HAP-1 (cell line): ENCODE results near the gene UXS1.
A peak's percentile ranks its signal among the peaks of the same experiment; 100 is the strongest.

Source experiments
- DNase-seq, 2 experiments: peaks; one replicate each; pipeline ENCODE4 v3.0.0-alpha.2; 2016 to 2020; ENCODE audit warnings: low spot score in 2 of 2
- H3K27me3 ChIP-seq: fragments of 250-450 bp; sonication (Bioruptor Pico); 2 replicates; pipeline ENCODE4 v1.5.1; 2020; ENCODE audit warnings: low read depth, mild to moderate bottlenecking, moderate library complexity
- H3K36me3 ChIP-seq: fragments of 250-450 bp; sonication (Bioruptor Pico); replicated peaks from 2 replicates; pipeline ENCODE4 v1.5.1; 2020; ENCODE audit warnings: mild to moderate bottlenecking
- H3K4me1 ChIP-seq: fragments of 250-450 bp; sonication (Bioruptor Pico); 2 replicates; pipeline ENCODE4 v1.5.1; 2020; ENCODE audit warnings: mild to moderate bottlenecking
- H3K4me3 ChIP-seq: fragments of 250-450 bp; sonication (Bioruptor Pico); 2 replicates; pipeline ENCODE4 v1.5.1; 2020; ENCODE audit warnings: mild to moderate bottlenecking, moderate library complexity
- H3K9me3 ChIP-seq: fragments of 250-450 bp; sonication (Bioruptor Pico); 2 replicates; pipeline ENCODE4 v1.5.1; 2020; ENCODE audit warnings: mild to moderate bottlenecking, moderate library complexity
- in situ Hi-C: fragments of 300-500 bp; cut with MboI; formaldehyde crosslinking; loops from 3 replicates; pipeline ENCODE4 v1.14.3; 2020; ENCODE audit warnings: low sequenced_read_pairs, inconsistent platforms, mixed read lengths

The UXS1 gene

GRCh38 chr2:106114166-106114565 lies 79.9 kb downstream of the UXS1 start:
- Histone ChIP-seq H3K9me3 (no peaks in the 10 kb centered on the region), H3K4me1 (no peaks in the 10 kb centered on the region), H3K36me3 (peaks cover 9% of the 10 kb centered on the region), H3K27me3 (no peaks in the 10 kb centered on the region), H3K4me3 (no peak overlapping the region)
- DNase-seq = no peak
- in situ Hi-C loops = loop anchor here (25.0 kb wide), 1 partner anchor 223 kb away; no protein-coding TSS in a partner anchor

DNA sequence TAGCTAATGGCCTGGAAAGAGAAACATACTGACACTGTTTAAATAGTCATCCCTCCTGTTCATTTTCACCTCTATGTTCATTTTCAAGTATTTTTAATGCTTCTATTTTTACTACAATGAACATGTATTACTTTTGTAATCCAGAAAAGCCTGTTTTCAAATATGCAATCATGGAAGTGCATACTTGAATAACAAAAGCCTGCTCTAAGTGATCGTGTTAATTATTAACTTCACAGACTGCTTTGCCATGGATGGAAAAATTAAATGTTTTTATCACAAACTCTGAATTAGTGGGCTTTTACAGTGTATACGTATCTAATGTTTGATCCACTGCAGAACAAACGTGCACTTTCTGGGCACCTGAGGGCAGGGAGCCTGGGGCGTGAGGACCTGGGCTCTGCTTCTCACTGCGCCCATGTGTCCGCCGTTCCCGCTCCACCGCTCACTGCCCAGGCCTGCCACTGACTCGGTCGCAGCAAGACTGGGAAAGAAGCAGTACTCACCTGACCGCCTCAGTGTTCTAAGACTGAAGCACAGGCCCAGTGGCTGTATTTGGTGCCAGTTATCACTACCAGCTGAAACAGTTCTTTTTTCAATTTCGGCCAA lies 80.6 kb downstream of the UXS1 start:
- DNase-seq = no peak
- Histone ChIP-seq H3K36me3 (peaks cover 9% of the 10 kb centered on the region), H3K4me1 (no peaks in the 10 kb centered on the region)

GRCh38 chr2:106111882-106112571 lies 82.1 kb downstream of the UXS1 start:
- in situ Hi-C loops = loop anchor here (25.0 kb wide), 1 partner anchor 225 kb away; no protein-coding TSS in a partner anchor
- DNase-seq = no peak
- Histone ChIP-seq H3K36me3 (peaks cover 9% of the 10 kb centered on the region), H3K4me3 (no peak overlapping the region), H3K9me3 (no peaks in the 10 kb centered on the region), H3K4me1 (no peaks in the 10 kb centered on the region), H3K27me3 (no peaks in the 10 kb centered on the region)

More for the DNA sequence above, 80.6 kb downstream of the UXS1 start:
- in situ Hi-C loops = loop anchor here (25.0 kb wide), 1 partner anchor 224 kb away; no protein-coding TSS in a partner anchor
- Histone ChIP-seq H3K27me3 (no peaks in the 10 kb centered on the region), H3K4me3 (no peak overlapping the region), H3K9me3 (no peaks in the 10 kb centered on the region)

DNA sequence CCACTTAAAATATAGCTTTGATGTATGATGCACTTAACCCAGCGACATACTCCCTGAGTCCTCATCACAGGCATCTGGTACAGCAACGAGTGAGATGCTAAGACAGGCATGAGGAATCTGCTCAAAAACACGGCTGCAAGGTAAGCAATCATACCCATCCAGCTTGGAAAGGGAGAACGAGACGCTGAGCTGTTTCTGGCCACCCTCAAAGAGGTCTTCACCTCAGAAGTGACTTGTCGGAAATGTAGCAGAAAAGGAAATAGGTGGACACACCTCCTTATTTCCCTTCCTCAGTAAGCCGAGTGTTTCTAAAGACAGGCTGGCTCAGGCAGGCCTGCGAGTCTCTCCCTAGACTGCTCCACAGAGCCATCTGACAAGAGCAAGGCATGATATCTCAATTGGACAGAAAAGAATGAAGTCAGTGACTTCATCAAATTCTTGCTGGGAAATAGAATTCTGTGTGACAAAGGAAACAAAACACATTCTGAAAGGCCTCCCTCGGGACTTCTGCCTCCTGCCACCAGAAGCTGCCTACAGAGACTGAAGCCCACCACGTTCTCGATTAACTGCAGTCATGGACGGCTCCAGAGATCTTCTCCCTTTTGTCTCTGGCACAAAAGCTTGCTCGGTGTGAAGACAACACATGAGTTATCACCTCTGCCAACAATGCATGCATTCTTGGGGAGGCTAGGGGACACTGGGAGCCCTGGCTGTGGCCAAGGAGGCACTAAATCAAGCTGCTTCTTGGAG lies 84.3 kb downstream of the UXS1 start:
- peaks cover 9% of the 10 kb centered on the region for H3K36me3 ChIP-seq
- H3K4me3 ChIP-seq = no peak overlapping the region
- no peak for DNase-seq
- H3K9me3 ChIP-seq = no peaks in the 10 kb centered on the region
- no peaks in the 10 kb centered on the region for H3K27me3 ChIP-seq
- in situ Hi-C loops = loop anchor here (10.0 to 25.0 kb wide), 2 partner anchors 227 to 425 kb away; no protein-coding TSS in a partner anchor
- H3K4me1 ChIP-seq = no peaks in the 10 kb centered on the region

DNA sequence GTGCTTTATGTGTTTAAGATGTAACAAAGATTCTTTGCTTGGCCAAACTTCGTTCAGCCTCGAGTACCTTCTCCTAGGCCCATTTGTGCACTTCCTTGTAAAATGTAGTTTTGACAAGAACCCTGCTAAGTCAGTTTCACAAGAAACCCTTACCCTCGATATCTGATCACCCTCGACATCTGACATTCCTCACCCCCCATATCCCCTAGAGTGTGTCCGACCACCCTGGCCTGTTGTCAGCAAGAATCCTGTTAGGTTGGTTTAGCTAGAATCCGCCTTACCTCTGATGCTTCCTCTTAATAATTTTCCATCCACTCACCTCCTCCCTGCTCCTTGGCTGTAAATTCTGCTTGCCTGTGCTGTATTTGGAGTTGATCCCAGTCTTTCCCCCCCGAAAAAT lies 85.3 kb downstream of the UXS1 start:
- H3K9me3 ChIP-seq = no peaks in the 10 kb centered on the region
- no peak overlapping the region for H3K4me3 ChIP-seq
- in situ Hi-C loops = loop anchor here (10.0 to 25.0 kb wide), 2 partner anchors 229 to 426 kb away; no protein-coding TSS in a partner anchor
- no peaks in the 10 kb centered on the region for H3K27me3 ChIP-seq
- no peak for DNase-seq
- peaks cover 9% of the 10 kb centered on the region for H3K36me3 ChIP-seq
- H3K4me1 ChIP-seq = no peaks in the 10 kb centered on the region

DNA sequence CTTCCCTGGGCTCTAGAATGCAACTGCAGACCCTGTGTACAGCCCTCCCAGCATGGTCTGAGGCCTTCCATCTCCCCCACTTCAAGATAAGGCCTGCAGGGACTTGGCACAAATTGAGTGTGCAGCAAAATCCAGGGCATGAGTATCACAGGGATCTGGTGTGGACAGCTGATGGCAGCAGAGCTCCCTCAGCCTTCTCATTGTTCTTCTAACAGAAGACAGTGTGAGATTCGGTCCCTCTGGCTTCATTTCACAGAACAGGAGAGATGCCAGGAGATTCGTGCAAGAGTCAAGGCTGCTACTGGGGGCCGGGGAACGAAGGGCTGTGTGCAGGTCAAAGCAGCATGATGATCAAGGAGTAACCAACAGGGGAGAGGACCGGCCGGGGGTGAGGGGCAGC lies 85.8 kb downstream of the UXS1 start:
- Histone ChIP-seq H3K4me1 (no peaks in the 10 kb centered on the region), H3K36me3 (peaks cover 9% of the 10 kb centered on the region), H3K4me3 (no peak overlapping the region), H3K9me3 (no peaks in the 10 kb centered on the region), H3K27me3 (no peaks in the 10 kb centered on the region)
- DNase-seq = no peak
- in situ Hi-C loops = loop anchor here (10.0 to 25.0 kb wide), 2 partner anchors 229 to 426 kb away; no protein-coding TSS in a partner anchor

- H3K36me3 ChIP-seq = peaks cover 9% of the 10 kb centered on the region
- DNase-seq = no peak
Measured at GRCh38 chr2:106107509-106108131, 86.5 kb downstream of the UXS1 start.

DNA sequence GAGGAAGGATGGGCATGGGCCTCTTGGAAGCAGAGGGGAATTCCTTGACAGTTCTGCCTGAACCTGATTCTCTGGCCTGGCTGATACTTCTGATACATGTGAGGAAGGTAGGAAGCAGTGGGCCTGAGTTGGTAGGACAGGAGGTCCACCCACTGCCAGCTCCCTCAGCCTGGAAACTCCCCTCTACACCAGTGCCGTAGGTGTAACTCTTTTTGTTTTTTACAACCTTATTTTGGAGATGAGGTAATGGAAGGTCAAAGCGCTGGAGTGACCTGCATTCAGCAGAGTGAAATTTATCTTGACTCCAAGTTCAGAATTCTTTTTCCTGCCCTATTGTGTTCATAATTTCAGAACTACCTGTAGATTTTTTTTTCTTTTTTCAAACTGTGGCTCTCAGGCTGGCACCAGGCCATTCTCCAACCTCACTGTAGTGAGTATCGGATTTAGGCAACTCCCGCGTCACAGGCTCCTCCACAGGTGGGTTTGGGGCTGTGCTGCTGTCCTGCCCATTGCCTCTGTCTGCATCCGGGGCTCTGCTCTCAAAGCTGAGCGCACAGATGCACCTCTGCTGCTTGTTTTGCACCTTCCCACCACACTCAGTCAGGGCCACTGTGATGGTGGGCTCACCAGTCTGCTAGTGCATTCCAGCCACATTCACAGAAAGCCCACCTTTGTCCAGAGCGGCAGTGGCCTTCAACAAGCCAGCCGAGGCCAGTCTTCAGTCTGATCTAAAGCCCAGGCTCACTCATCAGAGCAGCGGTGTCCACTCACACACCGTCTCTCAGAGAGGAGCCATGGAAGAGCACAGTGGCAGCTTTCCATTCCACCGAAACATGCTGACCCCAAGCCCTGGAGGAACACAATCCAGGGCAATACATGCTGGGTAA lies 87.2 kb downstream of the UXS1 start:
- in situ Hi-C loops = loop anchor here (10.0 to 25.0 kb wide), 2 partner anchors 230 to 428 kb away; no protein-coding TSS in a partner anchor
- peaks cover 9% of the 10 kb centered on the region for H3K36me3 ChIP-seq
- H3K9me3 ChIP-seq = no peaks in the 10 kb centered on the region
- no peaks in the 10 kb centered on the region for H3K27me3 ChIP-seq
- no peak for DNase-seq
- no peaks in the 10 kb centered on the region for H3K4me1 ChIP-seq
- H3K4me3 ChIP-seq = no peak overlapping the region

More at GRCh38 chr2:106107509-106108131, 86.5 kb downstream of the UXS1 start:
- in situ Hi-C loops = loop anchor here (10.0 to 25.0 kb wide), 2 partner anchors 230 to 427 kb away; no protein-coding TSS in a partner anchor
- Histone ChIP-seq H3K4me3 (no peak overlapping the region), H3K4me1 (no peaks in the 10 kb centered on the region), H3K9me3 (no peaks in the 10 kb centered on the region), H3K27me3 (no peaks in the 10 kb centered on the region)

DNA sequence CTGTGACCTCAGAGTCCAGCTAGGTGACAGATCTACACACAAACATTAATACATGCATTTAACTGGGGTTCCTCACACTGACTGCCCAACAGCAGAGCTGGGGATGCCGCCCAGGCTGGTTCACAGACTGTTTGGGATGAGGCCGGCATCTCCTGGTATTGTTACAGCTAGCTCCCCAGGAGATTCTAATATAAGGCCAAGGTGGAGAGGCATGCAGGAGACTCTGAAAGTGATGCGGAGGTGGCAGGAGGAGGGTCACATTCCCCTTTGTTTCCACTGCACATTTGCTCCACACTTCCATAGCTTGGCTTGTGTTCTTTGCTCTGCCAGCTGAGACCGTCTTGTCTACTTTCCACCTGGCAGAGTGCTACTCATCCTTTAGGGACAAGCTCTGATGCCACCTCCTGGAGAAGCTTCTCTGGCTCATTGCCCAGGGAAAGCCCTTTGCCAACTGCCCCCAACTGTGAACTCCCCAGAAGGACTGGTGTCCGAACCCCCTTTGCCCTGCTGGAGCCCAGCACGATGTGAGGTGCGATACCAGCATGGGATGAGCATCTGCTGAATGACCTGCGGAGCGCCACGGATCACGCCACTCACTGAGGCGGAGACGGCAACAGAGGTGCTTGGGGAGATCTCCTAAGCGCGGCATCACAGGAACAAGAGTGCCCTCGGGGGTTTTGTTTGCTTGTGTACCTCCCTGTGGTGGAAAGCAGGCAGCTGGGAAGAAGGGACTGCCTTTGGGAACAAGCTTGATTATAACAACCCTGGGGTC lies 88.8 kb downstream of the UXS1 start:
- Histone ChIP-seq H3K36me3 (peaks cover 11% of the 10 kb centered on the region; the same call in 1 of the 2 replicates), H3K4me3 (no peak overlapping the region), H3K9me3 (no peaks in the 10 kb centered on the region), H3K4me1 (no peaks in the 10 kb centered on the region), H3K27me3 (no peaks in the 10 kb centered on the region)
- no peak for DNase-seq
- in situ Hi-C loops = loop anchor here (10.0 to 25.0 kb wide), 2 partner anchors 232 to 429 kb away; no protein-coding TSS in a partner anchor

- H3K4me1 ChIP-seq = no peaks in the 10 kb centered on the region
- no peak overlapping the region for H3K4me3 ChIP-seq
- H3K27me3 ChIP-seq = no peaks in the 10 kb centered on the region
- peak; percentile 47 to 66 for DNase-seq
- H3K36me3 ChIP-seq = peaks cover 8% of the 10 kb centered on the region; the same call in 1 of the 2 replicates
- in situ Hi-C loops = loop anchor here (10.0 to 25.0 kb wide), 2 partner anchors 233 to 430 kb away; no protein-coding TSS in a partner anchor
- H3K9me3 ChIP-seq = no peaks in the 10 kb centered on the region
Measured at GRCh38 chr2:106104332-106105062, 89.6 kb downstream of the UXS1 start.

DNA sequence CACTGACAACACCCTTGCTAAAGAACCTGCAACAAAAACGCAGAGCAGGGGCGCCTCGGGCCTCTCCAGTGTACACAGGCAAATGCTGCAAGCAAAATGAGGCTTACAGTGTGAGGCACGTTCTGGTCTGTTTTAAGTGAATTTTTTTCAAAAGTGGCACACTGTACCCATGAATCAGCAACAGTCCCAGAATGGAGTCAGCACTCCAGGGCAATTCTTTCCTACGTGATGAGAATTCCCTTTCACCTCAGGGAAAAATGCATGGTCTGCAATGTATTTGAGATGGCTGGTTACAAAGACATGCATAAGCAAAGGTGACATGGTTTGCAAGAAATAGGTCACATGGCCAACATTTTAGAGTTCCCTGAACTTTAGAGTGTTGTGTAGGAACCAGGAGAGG lies 94.4 kb downstream of the UXS1 start:
- Histone ChIP-seq H3K4me1 (no peaks in the 10 kb centered on the region), H3K9me3 (no peaks in the 10 kb centered on the region), H3K4me3 (no peak overlapping the region), H3K27me3 (no peaks in the 10 kb centered on the region), H3K36me3 (peaks cover 8% of the 10 kb centered on the region; the same call in 1 of the 2 replicates)
- DNase-seq = no peak
- in situ Hi-C loops = loop anchor here (10.0 to 25.0 kb wide), 3 partner anchors 238 to 525 kb away; no protein-coding TSS in a partner anchor
